ENCODE data around the gene ZFYVE9. TPM values are rescaled to one million over a fixed set of nuclear protein-coding genes. Genes with fewer than 3 reads are reported as not detected.

ZFYVE9 gene
- total RNA-seq, 2 experiments from 2014 or later: 5.4 to 6.1 TPM

DNA sequence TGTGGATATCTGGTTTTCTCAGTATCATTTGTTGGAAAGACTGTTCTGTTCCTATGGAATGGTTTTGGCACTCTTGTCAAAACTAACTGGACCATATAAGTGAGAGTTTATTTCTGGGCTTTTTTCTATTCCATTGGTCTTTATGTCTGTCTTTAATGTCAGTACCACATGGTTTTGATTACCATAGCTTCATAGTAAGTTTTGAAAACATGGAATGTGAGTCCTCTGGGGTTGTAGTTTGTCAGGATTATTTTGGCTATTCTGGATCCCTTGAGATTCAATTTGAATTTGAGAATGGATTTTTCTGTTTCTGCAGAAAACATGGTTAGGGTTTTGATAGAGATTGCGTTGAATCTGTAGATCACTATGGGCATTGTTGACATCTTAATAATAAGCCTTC, 107.9 kb downstream of the ZFYVE9 start:
- no peak for DNase-seq
- POLR2A ChIA-PET: no interaction called here

DNA sequence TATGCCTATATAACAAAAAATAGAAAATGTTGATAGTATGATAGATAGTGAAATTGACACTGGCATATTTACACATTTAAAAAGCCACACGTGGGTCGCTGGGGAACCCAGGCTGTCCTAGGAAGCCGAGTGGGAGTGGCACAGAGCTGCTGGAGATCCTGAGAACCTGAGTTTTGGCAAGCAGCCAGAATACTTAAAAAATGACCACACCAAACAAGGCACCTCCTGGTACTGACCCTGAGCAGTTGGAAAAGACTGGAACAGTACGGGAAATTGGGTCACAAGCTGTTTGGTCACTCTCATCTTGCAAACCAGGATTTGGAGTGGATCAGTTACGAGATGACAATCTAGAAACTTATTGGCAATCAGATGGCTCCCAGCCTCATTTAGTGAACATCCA, 111.5 kb downstream of the ZFYVE9 start:
- Histone ChIP-seq H3K27me3 (ENCODE audit: control insufficient read depth in 1 of 2, insufficient read depth in 2 of 2, low read length in 2 of 2) (no peaks in the 10 kb centered on the region), H3K9me3 (ENCODE audit: control insufficient read depth in 1 of 2, insufficient read depth in 1 of 2, low read length in 2 of 2) (no peaks in the 10 kb centered on the region), H3K4me3 (ENCODE audit: low read length) (no peak overlapping the region), H3K27ac (ENCODE audit: low read depth in 1 of 2, low read length in 2 of 2) (no peak overlapping the region), H3K4me1 (ENCODE audit: insufficient read depth, low read length) (no peaks in the 10 kb centered on the region), H3K36me3 (ENCODE audit: insufficient read depth, low read length) (no peaks in the 10 kb centered on the region)
- Mint-ChIP-seq H3K4me3 (no peak overlapping the region), H3K4me1 (ENCODE audit: low read depth) (no peaks in the 10 kb centered on the region), H3K9me3 (no peaks in the 10 kb centered on the region), H3K27me3 (no peaks in the 10 kb centered on the region), H3K27ac (no peak overlapping the region), H3K36me3 (ENCODE audit: low read depth) (no peaks in the 10 kb centered on the region)
- ChIA-PET POLR2A (no interaction called here), CTCF (no interaction called here)
- TF ChIP-seq, protein P1, sequence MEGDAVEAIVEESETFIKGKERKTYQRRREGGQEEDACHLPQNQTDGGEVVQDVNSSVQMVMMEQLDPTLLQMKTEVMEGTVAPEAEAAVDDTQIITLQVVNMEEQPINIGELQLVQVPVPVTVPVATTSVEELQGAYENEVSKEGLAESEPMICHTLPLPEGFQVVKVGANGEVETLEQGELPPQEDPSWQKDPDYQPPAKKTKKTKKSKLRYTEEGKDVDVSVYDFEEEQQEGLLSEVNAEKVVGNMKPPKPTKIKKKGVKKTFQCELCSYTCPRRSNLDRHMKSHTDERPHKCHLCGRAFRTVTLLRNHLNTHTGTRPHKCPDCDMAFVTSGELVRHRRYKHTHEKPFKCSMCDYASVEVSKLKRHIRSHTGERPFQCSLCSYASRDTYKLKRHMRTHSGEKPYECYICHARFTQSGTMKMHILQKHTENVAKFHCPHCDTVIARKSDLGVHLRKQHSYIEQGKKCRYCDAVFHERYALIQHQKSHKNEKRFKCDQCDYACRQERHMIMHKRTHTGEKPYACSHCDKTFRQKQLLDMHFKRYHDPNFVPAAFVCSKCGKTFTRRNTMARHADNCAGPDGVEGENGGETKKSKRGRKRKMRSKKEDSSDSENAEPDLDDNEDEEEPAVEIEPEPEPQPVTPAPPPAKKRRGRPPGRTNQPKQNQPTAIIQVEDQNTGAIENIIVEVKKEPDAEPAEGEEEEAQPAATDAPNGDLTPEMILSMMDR (IDR thresholded peaks at IDR 0.05): no peak
- no peak for DNase-seq
- ATAC-seq (ENCODE audit: poor library complexity): no peak
- intact Hi-C loops (cut with DNase I, micrococcal nuclease): no loop called here

More for the DNA sequence above, 107.9 kb downstream of the ZFYVE9 start:
- CTCF ChIA-PET: no interaction called here
- Histone ChIP-seq H3K9me3 (ENCODE audit: control insufficient read depth in 1 of 2, insufficient read depth in 1 of 2, low read length in 2 of 2) (no peaks in the 10 kb centered on the region), H3K27ac (ENCODE audit: low read depth in 1 of 2, low read length in 2 of 2) (no peak overlapping the region), H3K27me3 (ENCODE audit: control insufficient read depth in 1 of 2, insufficient read depth in 2 of 2, low read length in 2 of 2) (no peaks in the 10 kb centered on the region), H3K4me3 (ENCODE audit: low read length) (no peak overlapping the region), H3K4me1 (ENCODE audit: insufficient read depth, low read length) (no peaks in the 10 kb centered on the region), H3K36me3 (ENCODE audit: insufficient read depth, low read length) (no peaks in the 10 kb centered on the region)
- no peaks in the 10 kb centered on the region for H3K9me3 Mint-ChIP-seq
- H3K27me3 Mint-ChIP-seq: no peaks in the 10 kb centered on the region
- peaks cover 4% of the 10 kb centered on the region for H3K36me3 Mint-ChIP-seq (ENCODE audit: low read depth)
- intact Hi-C loops (cut with DNase I, micrococcal nuclease): no loop called here
- no peak overlapping the region for H3K27ac Mint-ChIP-seq
- no peak for ATAC-seq (ENCODE audit: poor library complexity)
- no peaks in the 10 kb centered on the region for H3K4me1 Mint-ChIP-seq (ENCODE audit: low read depth)
- TF ChIP-seq, protein P1 (IDR thresholded peaks at IDR 0.05): no peak
- no peak overlapping the region for H3K4me3 Mint-ChIP-seq

DNA sequence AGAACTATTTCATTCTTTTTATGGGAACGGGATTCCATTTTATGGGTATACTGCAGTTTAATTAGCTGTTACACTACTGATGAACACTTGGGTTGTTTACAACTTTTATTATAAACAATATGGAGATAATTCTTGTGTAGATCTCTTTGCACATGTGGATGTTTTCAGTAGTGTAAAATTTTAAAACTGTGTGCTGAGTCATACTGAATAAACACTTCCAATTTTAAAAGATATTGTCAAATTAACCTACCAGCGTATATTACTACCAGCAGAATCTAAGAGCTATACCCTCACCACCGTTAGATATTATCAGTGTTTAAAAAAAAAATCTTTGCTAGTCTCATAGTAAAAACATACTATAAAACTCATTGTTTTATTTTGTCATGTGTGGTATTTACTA, 118.0 kb downstream of the ZFYVE9 start:
- no peak for ATAC-seq (ENCODE audit: poor library complexity)
- no peak overlapping the region for H3K4me3 ChIP-seq (ENCODE audit: low read length)

More for the DNA sequence above, 118.0 kb downstream of the ZFYVE9 start:
- POLR2A ChIA-PET: no interaction called here
- TF ChIP-seq, protein P1 (IDR thresholded peaks at IDR 0.05): no peak
- no peaks in the 10 kb centered on the region for H3K36me3 ChIP-seq (ENCODE audit: insufficient read depth, low read length)
- no peaks in the 10 kb centered on the region for H3K27me3 Mint-ChIP-seq
- H3K4me3 Mint-ChIP-seq: no peak overlapping the region
- no peaks in the 10 kb centered on the region for H3K27me3 ChIP-seq (ENCODE audit: control insufficient read depth in 1 of 2, insufficient read depth in 2 of 2, low read length in 2 of 2)
- CTCF ChIA-PET: no interaction called here
- DNase-seq: no peak
- H3K4me1 Mint-ChIP-seq (ENCODE audit: low read depth): no peaks in the 10 kb centered on the region
- intact Hi-C loops (cut with DNase I, micrococcal nuclease): no loop called here
- no peaks in the 10 kb centered on the region for H3K4me1 ChIP-seq (ENCODE audit: insufficient read depth, low read length)
- H3K9me3 Mint-ChIP-seq: no peaks in the 10 kb centered on the region
- no peaks in the 10 kb centered on the region for H3K9me3 ChIP-seq (ENCODE audit: control insufficient read depth in 1 of 2, insufficient read depth in 1 of 2, low read length in 2 of 2)
- H3K27ac Mint-ChIP-seq: no peak overlapping the region
- no peaks in the 10 kb centered on the region for H3K36me3 Mint-ChIP-seq (ENCODE audit: low read depth)
- H3K27ac ChIP-seq (ENCODE audit: low read depth in 1 of 2, low read length in 2 of 2): no peak overlapping the region
